HepG2 (cell line): ENCODE results near the gene VAMP2. TPM values are rescaled to one million over a fixed set of nuclear protein-coding genes. Genes with fewer than 3 reads are reported as not detected.

ENCODE experiments used
- ATAC-seq: fragments of 200-7000 bp; cut with Tn5 transposase; 3 replicates; pipeline ENCODE4 v1.9.1; 2020; ENCODE audit warnings: mild to moderate bottlenecking, moderate library complexity
- BruUV-seq: library from RNA; stranded (reverse); fragments of 400-500 nt; replicated peaks from 2 replicates; lab custom pipeline; 2021; lab: Mats Ljungman, UMichigan
- CTCF ChIA-PET: fragments of 300-600 bp; formaldehyde crosslinking; extraction: SDS; loops from one replicate; lab custom pipeline; 2021; ENCODE audit warnings: low total read pairs, inconsistent platforms, low intra/inter-chr PET ratio; lab: Yijun Ruan, JAX
- POLR2A ChIA-PET: fragments of 350-600 bp; sonication (Branson Sonifier 250); formaldehyde crosslinking; loops from one replicate; lab custom pipeline; 2020; ENCODE audit warnings: antibody characterized with exemption, inconsistent platforms; lab: Yijun Ruan, JAX
- DNase-seq: peaks from one replicate; pipeline ENCODE4 v3.0.0-alpha.2; 2015; ENCODE audit warnings: low spot score
- FAIRE-seq: peaks from 3 replicates; lab custom pipeline; 2011; peaks lifted over from hg19 to GRCh38; lab: Jason Lieb, UNC
- H2AFZ ChIP-seq: one replicate; pipeline ENCODE4 v1.6.1; 2011; ENCODE audit warnings: low read length, inconsistent platforms
- H3K27ac ChIP-seq: fragments of 300-600 bp; 3 replicates; pipeline ENCODE4 v1.8.0; 2011; ENCODE audit warnings: mixed run types, mild to moderate bottlenecking, mixed read lengths, low read length, inconsistent platforms; ENCODE audit not compliant: insufficient read depth; ENCODE audit errors: extremely low read length
- H3K27me3 ChIP-seq, 2 experiments: fragments of 200-600 bp in 1 of 2; 2 replicates in 1 of 2; 3 replicates in 1 of 2; pipeline versions ENCODE4 v1.6.0 to v1.8.0; 2011; ENCODE audit warnings: low read length in 2 of 2, mild to moderate bottlenecking in 2 of 2, moderate library complexity in 2 of 2, inconsistent platforms in 1 of 2; ENCODE audit not compliant: insufficient read depth in 2 of 2, control insufficient read depth in 1 of 2
- H3K36me3 ChIP-seq, 2 experiments: fragments of 200-600 bp in 1 of 2; replicated peaks in 1 of 2; 2 replicates in 1 of 2; 3 replicates in 1 of 2; pipeline versions ENCODE4 v1.5.1 to v1.8.0; 2011; ENCODE audit warnings: low read length in 2 of 2, inconsistent platforms in 1 of 2; ENCODE audit not compliant: insufficient read depth in 2 of 2, control insufficient read depth in 1 of 2
- H3K4me1 ChIP-seq: 2 replicates; pipeline ENCODE4 v1.5.1; 2012; ENCODE audit warnings: low read length, inconsistent platforms; ENCODE audit not compliant: insufficient read depth
- H3K4me2 ChIP-seq: 2 replicates; pipeline ENCODE4 v1.6.0; 2011; ENCODE audit warnings: low read depth, low read length, inconsistent platforms
- H3K4me3 ChIP-seq, 3 experiments: fragments of 200-600 bp in 1 of 3; sonication (generic), shearing (Covaris generic) in 1 of 3; replicated peaks in 1 of 3; 2 replicates each; pipeline ENCODE4 v1.5.1; 2011 to 2016; ENCODE audit warnings: low read length in 3 of 3, inconsistent platforms in 2 of 3, low read depth in 2 of 3, mild to moderate bottlenecking in 2 of 3, control low read depth in 1 of 3, mixed read lengths in 1 of 3; ENCODE audit not compliant: insufficient read depth in 1 of 3
- H3K79me2 ChIP-seq: one replicate; pipeline ENCODE4 v1.6.1; 2011; ENCODE audit warnings: low read length, inconsistent platforms; ENCODE audit not compliant: insufficient read depth
- H3K9ac ChIP-seq: 2 replicates; pipeline ENCODE4 v1.6.0; 2011; ENCODE audit warnings: mild to moderate bottlenecking, low read depth, low read length, inconsistent platforms; ENCODE audit not compliant: insufficient read depth
- H3K9me3 ChIP-seq: 2 replicates; pipeline ENCODE4 v1.5.1; 2012; ENCODE audit warnings: mild to moderate bottlenecking, low read length
- H4K20me1 ChIP-seq: 2 replicates; pipeline ENCODE4 v1.6.0; 2011; ENCODE audit warnings: inconsistent platforms, mild to moderate bottlenecking, low read length, moderate library complexity; ENCODE audit not compliant: insufficient read depth
- KDM2A ChIP-seq: sonication (generic); formaldehyde crosslinking; IDR thresholded peaks from 2 replicates; pipeline ENCODE4 v1.4.0; 2020; ENCODE audit warnings: low read depth, missing genetic modification reagents, borderline replicate concordance
- MXD4 ChIP-seq: IDR thresholded peaks from 2 replicates; pipeline ENCODE4 v1.6.1; 2016; ENCODE audit warnings: mild to moderate bottlenecking, missing biosample characterization, missing genetic modification reagents
- ZNF800 ChIP-seq: sonication (generic); formaldehyde crosslinking; IDR thresholded peaks from 2 replicates; pipeline ENCODE4 v1.4.0; 2020; ENCODE audit warnings: missing genetic modification reagents
- WGBS: methylation state at CpG from one replicate; pipeline ENCODE4 v1.1.6; 2017; ENCODE audit warnings: low lambda C conversion rate; 5-methylcytosine and 5-hydroxymethylcytosine counted together
- in situ Hi-C: cut with HindIII; loops from 2 replicates; pipeline ENCODE4 v1.10.0; 2017; ENCODE audit warnings: low pct_unique_long_range_greater_than_20kb; ENCODE audit not compliant: extremely low pct_ligation_motif_present
- intact Hi-C: fragments of 100-400 bp; cut with micrococcal nuclease; formaldehyde crosslinking; loops from one replicate; pipeline ENCODE4 v1.10.0; 2022; ENCODE audit not compliant: unreplicated experiment
- polyA plus RNA-seq, 8 experiments: library from polyadenylated mRNA; depleted of rRNA in 3 of 8; stranded (reverse) in 7 of 8; unstranded in 1 of 8; fragments of >200 nt; fragmentation: Illumina TruSeq in 4 of 8; extraction: Trizol in 4 of 8; gene quantifications; 2 replicates each; pipeline versions ENCODE4 v1.2.1 to v1.2.3, GENCODE V29; 2011 to 2016; ENCODE audit warnings: low read depth in 4 of 8, missing spikeins in 1 of 8, mixed read lengths in 1 of 8; ENCODE audit not compliant: insufficient read depth in 1 of 8
- total RNA-seq, 5 experiments: library from RNA; depleted of rRNA; stranded (reverse); fragments of >200 nt; fragmentation: Illumina TruSeq; extraction: Trizol; gene quantifications; 2 replicates each; pipeline ENCODE4 v1.2.3, GENCODE V29; 2016; ENCODE audit warnings: low read depth in 1 of 5

VAMP2 gene
- total and polyA plus RNA-seq, 2 of the 13 experiments (the other 11 are each of a cell fraction or from before 2014, with no cell fraction given), result 3.9 to 17.2 TPM

DNA sequence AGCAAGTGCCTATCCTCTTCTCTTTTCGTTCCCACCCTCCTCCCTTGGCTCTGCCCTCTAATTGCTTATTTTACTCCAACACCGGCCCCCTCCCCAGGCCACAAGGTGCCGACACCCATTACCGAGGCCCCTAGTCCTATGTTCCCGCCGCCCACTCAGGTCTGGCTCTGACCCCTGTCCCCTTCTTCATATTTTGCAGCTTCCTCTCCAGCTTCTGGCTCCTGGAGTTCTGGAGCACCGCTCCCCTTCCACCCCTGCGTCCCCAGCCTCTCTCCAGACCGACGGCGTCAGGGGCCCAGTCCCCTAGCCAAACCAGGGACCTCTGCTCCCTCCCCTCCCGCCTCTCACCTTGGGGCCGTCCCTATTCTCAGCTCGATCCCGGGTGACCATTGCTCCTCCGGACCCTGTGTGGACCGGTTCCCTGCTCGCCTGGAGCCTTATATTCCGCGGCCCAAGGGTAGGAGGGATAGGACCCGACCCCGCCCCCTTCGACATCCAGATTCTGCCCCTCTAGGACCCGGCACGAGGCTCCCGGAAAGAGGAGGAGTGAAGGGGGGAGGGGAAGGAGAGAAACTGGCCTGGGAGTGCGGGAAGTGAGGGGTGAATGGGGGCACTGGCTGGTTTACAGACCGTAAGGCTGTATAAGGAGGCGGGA is 38.9 kb downstream of the VAMP2 start, which contains the start of gene HES7:
Gene HES7, minus strand, starts transcription at position 412 of the 655 bp plus-strand sequence. Its CDS starts 22 bp downstream, at position 390.
- no peak for ATAC-seq

More for the DNA sequence above, 38.9 kb downstream of the VAMP2 start, which contains the start of gene HES7:
- Histone ChIP-seq H3K27ac (no peak within 1 kb of the TSS), H3K9me3 (no peaks in the 10 kb centered on the region), H3K27me3 (peaks cover 5 to 39% of the 10 kb centered on the region in 2 experiments), H3K4me2 (peak within 1 kb of the TSS; percentile 100), H3K9ac (peak within 1 kb of the TSS; percentile 24; the same call in 1 of the 2 replicates), H3K4me1 (peaks cover 55% of the 10 kb centered on the region), H3K79me2 (no peaks in the 10 kb centered on the region), H2AFZ (no peak within 1 kb of the TSS), H3K4me3 (peak within 1 kb of the TSS; percentile 48 to 95 (median 68)), H3K36me3 (no peaks in the 10 kb centered on the region), H4K20me1 (peaks cover 13% of the 10 kb centered on the region; the same call in 1 of the 2 replicates)
- intact Hi-C loops, result loop anchor here (2.0 kb wide), 1 partner anchor 15 kb away; no protein-coding TSS in a partner anchor
- WGBS, result 3% methylated on average over 29 of the region's 29 CpGs
- no TSS peak for BruUV-seq
- CTCF ChIA-PET, result no interaction called here
- FAIRE-seq (no peak), DNase-seq (no peak)
- TF ChIP-seq MXD4 (CRISPR knock-in tag) (no peak), KDM2A (CRISPR knock-in tag) (0 out of 2 replicates have a peak, but pooled peaks have one; percentile 3), ZNF800 (CRISPR knock-in tag) (peak; percentile 19; the same call in 1 of the 2 replicates)
- POLR2A ChIA-PET, result interaction anchor here (1.5 to 2.2 kb wide), 2 partner anchors 49 to 124 kb away, joined by 8 read pairs; partner anchors contain the start of gene CTC1
- in situ Hi-C loops, result loop anchor here (5.0 to 10.0 kb wide), 3 partner anchors 33 to 178 kb away; no protein-coding TSS in a partner anchor
